GM12878 (cell line): ENCODE measurements around the gene CYP2J2. TPM values are rescaled to one million over a fixed set of nuclear protein-coding genes. Genes with fewer than 3 reads are reported as not detected.

ENCODE experiments used
- ATAC-seq: fragments of 200-7000 bp; cut with Tn5 transposase; 3 replicates; pipeline ENCODE4 v1.9.1; 2020; ENCODE audit warnings: mild to moderate bottlenecking, moderate library complexity
- BruUV-seq: library from RNA; stranded (reverse); fragments of 400-500 nt; replicated peaks from 2 replicates; lab custom pipeline; 2021; lab: Mats Ljungman, UMichigan
- CTCF ChIA-PET: fragments of 300-600 bp; sonication (Branson Sonifier 250); formaldehyde crosslinking; extraction: SDS; loops from one replicate; lab custom pipeline; 2021; ENCODE audit warnings: inconsistent platforms; lab: Yijun Ruan, JAX
- POLR2A ChIA-PET: fragments of 350-600 bp; formaldehyde crosslinking; extraction: SDS; loops from one replicate; lab custom pipeline; 2021; ENCODE audit warnings: inconsistent platforms; lab: Charles Lee
- RAD21 ChIA-PET: fragments of 300-600 bp; sonication (Branson Sonifier 250); formaldehyde crosslinking; loops from one replicate; lab custom pipeline; 2023; ENCODE audit warnings: antibody characterized with exemption; ENCODE audit not compliant: unreplicated experiment; lab: Charles Lee
- SMC1A ChIA-PET: fragments of 300-600 bp; sonication (Branson Sonifier 250); formaldehyde crosslinking; loops from one replicate; lab custom pipeline; 2023; ENCODE audit not compliant: unreplicated experiment, uncharacterized antibody; lab: Charles Lee
- DNase-seq: peaks from one replicate; pipeline ENCODE4 v3.0.0-alpha.2; 2011; ENCODE audit warnings: low read depth, low spot score
- FAIRE-seq: peaks from 3 replicates; lab custom pipeline; 2011; peaks lifted over from hg19 to GRCh38; lab: Jason Lieb, UNC
- H2AFZ ChIP-seq: 2 replicates; pipeline ENCODE4 v1.6.0; 2011; ENCODE audit warnings: low read depth, low read length, control low read depth; ENCODE audit not compliant: control insufficient read depth
- H3K27ac ChIP-seq: 2 replicates; pipeline ENCODE4 v1.5.1; 2011; ENCODE audit warnings: control low read depth; ENCODE audit not compliant: control insufficient read depth, insufficient read depth
- H3K27me3 ChIP-seq, 2 experiments: replicated peaks in 1 of 2; 2 replicates each; pipeline versions ENCODE4 v1.6.0 to v1.6.1; 2011; ENCODE audit warnings: low read length in 1 of 2; ENCODE audit not compliant: control insufficient read depth in 2 of 2, insufficient read depth in 2 of 2
- H3K36me3 ChIP-seq, 2 experiments: 2 replicates each; pipeline ENCODE4 v1.5.1; 2011; ENCODE audit warnings: low read length in 1 of 2; ENCODE audit not compliant: control insufficient read depth in 2 of 2, insufficient read depth in 2 of 2
- H3K4me1 ChIP-seq: 2 replicates; pipeline ENCODE4 v1.6.1; 2011; ENCODE audit warnings: mild to moderate bottlenecking, low read length, moderate library complexity, mixed read lengths; ENCODE audit not compliant: control insufficient read depth, insufficient read depth
- H3K4me2 ChIP-seq: 2 replicates; pipeline ENCODE4 v1.6.0; 2011; ENCODE audit warnings: control low read depth; ENCODE audit not compliant: control insufficient read depth, insufficient read depth
- H3K4me3 ChIP-seq: fragments of 200-600 bp; sonication (generic); 2 replicates; pipeline ENCODE4 v1.5.1; 2016
- H3K79me2 ChIP-seq: 2 replicates; pipeline ENCODE4 v1.6.0; 2011; ENCODE audit warnings: low read length; ENCODE audit not compliant: control insufficient read depth, insufficient read depth
- H3K9ac ChIP-seq: 2 replicates; pipeline ENCODE4 v1.8.0; 2011; ENCODE audit warnings: low read length, control low read depth, mixed read lengths; ENCODE audit not compliant: control insufficient read depth, insufficient read depth
- H3K9me3 ChIP-seq: replicated peaks from 3 replicates; pipeline ENCODE4 v1.5.1; 2011; ENCODE audit warnings: mild to moderate bottlenecking, low read length; ENCODE audit not compliant: control insufficient read depth, insufficient read depth
- H4K20me1 ChIP-seq: 2 replicates; pipeline ENCODE4 v1.6.0; 2011; ENCODE audit not compliant: control insufficient read depth, insufficient read depth
- CREM ChIP-seq: IDR thresholded peaks from 2 replicates; pipeline ENCODE4 v1.6.1; 2014; ENCODE audit warnings: antibody characterized with exemption, low read depth
- CTCF ChIP-seq, 3 experiments: IDR thresholded peaks in 2 of 3; conservative IDR thresholded peaks in 1 of 3; 2 replicates each; pipeline ENCODE4 v1.5.1; 2011; ENCODE audit warnings: low read depth in 3 of 3, low read length in 3 of 3, mild to moderate bottlenecking in 3 of 3, control low read depth in 2 of 3, moderate library complexity in 2 of 3, inconsistent platforms in 1 of 3, mixed read lengths in 1 of 3; ENCODE audit not compliant: control insufficient read depth in 2 of 3, insufficient read depth in 1 of 3; ENCODE audit errors: extremely low read depth in 1 of 3
- IRF4 ChIP-seq: IDR thresholded peaks from 2 replicates; pipeline ENCODE4 v1.6.1; 2011; ENCODE audit warnings: low read depth, low read length
- JUND ChIP-seq: IDR thresholded peaks from 2 replicates; pipeline ENCODE4 v1.6.1; 2012; ENCODE audit warnings: low read depth, mild to moderate bottlenecking, low read length, improper control_type of control experiment, moderate library complexity
- MEF2B ChIP-seq: fragments of 450-650 bp; IDR thresholded peaks from 2 replicates; pipeline ENCODE4 v1.6.1; 2018; ENCODE audit warnings: mild to moderate bottlenecking, moderate library complexity; ENCODE audit not compliant: partially characterized antibody, poor library complexity, severe bottlenecking
- PBX3 ChIP-seq: IDR thresholded peaks from 2 replicates; pipeline ENCODE4 v1.6.1; 2011; ENCODE audit warnings: mild to moderate bottlenecking, low read depth, low read length, moderate library complexity; ENCODE audit not compliant: insufficient replicate concordance
- RBBP5 ChIP-seq: fragments of 200-600 bp; sonication (generic); conservative IDR thresholded peaks from 2 replicates; pipeline ENCODE4 v1.6.1; 2016
- RUNX3 ChIP-seq: IDR thresholded peaks from 2 replicates; pipeline ENCODE4 v1.6.1; 2012; ENCODE audit warnings: low read length, inconsistent platforms
- SPI1 ChIP-seq: IDR thresholded peaks from 2 replicates; pipeline ENCODE4 v1.6.1; 2011; ENCODE audit warnings: low read depth, mild to moderate bottlenecking, low read length, moderate library complexity, borderline replicate concordance; ENCODE audit not compliant: insufficient read depth
- TBL1XR1 ChIP-seq: IDR thresholded peaks from 2 replicates; pipeline ENCODE4 v1.6.1; 2012; ENCODE audit warnings: low read depth, low read length, improper control_type of control experiment
- TCF12 ChIP-seq: IDR thresholded peaks from 2 replicates; pipeline ENCODE4 v1.6.1; 2011; ENCODE audit warnings: low read depth, mild to moderate bottlenecking, low read length
- ZNF622 ChIP-seq: fragments of 450-650 bp; IDR thresholded peaks from 2 replicates; pipeline ENCODE4 v1.6.1; 2017; ENCODE audit warnings: mild to moderate bottlenecking, inconsistent platforms
- WGBS: methylation state at CpG from one replicate; pipeline ENCODE4 v1.1.6; 2016; ENCODE audit warnings: low lambda C conversion rate; ENCODE audit not compliant: insufficient replicate concordance, insufficient coverage; ENCODE audit errors: missing lambda C conversion rate; 5-methylcytosine and 5-hydroxymethylcytosine counted together
- in situ Hi-C: fragments of 300-500 bp; cut with MboI; formaldehyde crosslinking; loops from 9 replicates; pipeline ENCODE4 v1.14.3; 2018; ENCODE audit warnings: mixed read lengths
- intact Hi-C: fragments of 100-400 bp; cut with micrococcal nuclease; formaldehyde crosslinking; loops from one replicate; pipeline ENCODE4 v1.14.2; 2022; ENCODE audit not compliant: unreplicated experiment
- polyA plus RNA-seq, 11 experiments: library from polyadenylated mRNA; depleted of rRNA in 4 of 11; unstranded in 6 of 11; stranded (reverse) in 5 of 11; fragments of >200 nt; fragmentation: Nextera tagmentation in 4 of 11; fragmentation: Illumina TruSeq in 1 of 11; extraction: Ambion mirVana in 4 of 11; extraction: Trizol in 1 of 11; gene quantifications; 1 replicate in 1 of 11; 2 replicates in 10 of 11; pipeline versions ENCODE4 v1.2.1 to v1.2.3, GENCODE V29; 2011 to 2016; ENCODE audit warnings: inconsistent platforms in 2 of 11, missing spikeins in 2 of 11, low read depth in 1 of 11
- total RNA-seq, 4 experiments: library from RNA; depleted of rRNA in 3 of 4; stranded (reverse); fragments of >200 nt in 3 of 4; fragmentation: Illumina TruSeq in 1 of 4; extraction: Trizol in 1 of 4; gene quantifications; 2 replicates each; pipeline versions ENCODE4 v1.2.1 to v1.2.3, GENCODE V29; 2013 to 2021
- TF ChIP-seq, protein P1 (sequence below): fragments of 450-650 bp; IDR thresholded peaks from 2 replicates; pipeline ENCODE4 v1.6.1; 2017; ENCODE audit warnings: mild to moderate bottlenecking, low read depth, inconsistent platforms; ENCODE audit not compliant: poor library complexity, severe bottlenecking
- TF ChIP-seq, protein P2 (sequence below): fragments of 450-650 bp; IDR thresholded peaks from 2 replicates; pipeline ENCODE4 v1.6.1; 2017; ENCODE audit warnings: mild to moderate bottlenecking

Gene CYP2J2
- total and polyA plus RNA-seq, 10 of the 15 experiments (the other 5 are each of a cell fraction or from before 2014, with no cell fraction given), result 0.06 to 0.34 (median 0.10) TPM; not detected in 3

GRCh38 chr1:59949648-59950047 is 23.1 kb upstream of the CYP2J2 start (continued):
- no peak for TF ChIP-seq PBX3
- TF ChIP-seq TCF12, result no peak

DNA sequence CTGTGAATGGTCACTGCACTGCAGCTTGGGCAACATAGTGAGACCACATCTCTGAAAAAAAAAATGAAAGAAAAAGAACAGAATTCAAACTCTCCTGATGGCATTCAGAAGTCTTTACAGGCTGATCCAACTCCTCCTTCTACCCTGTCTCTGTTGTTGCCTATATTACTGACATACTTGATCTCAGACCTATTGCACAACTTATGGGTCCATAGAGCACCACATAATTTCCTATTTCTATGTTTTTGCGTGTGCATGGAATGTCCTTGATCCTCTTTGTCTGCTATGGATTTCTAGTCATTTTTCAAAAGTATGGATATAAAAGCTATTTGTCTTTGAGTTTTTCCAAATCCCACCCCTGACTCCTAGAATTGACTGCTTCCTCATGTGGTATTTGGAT is 22.4 kb upstream of the CYP2J2 start:
- no peak for FAIRE-seq
- intact Hi-C loops, result loop anchor here (5.0 kb wide), 1 partner anchor 172 kb away; no protein-coding TSS in a partner anchor
- RAD21 ChIA-PET, result no interaction called here
- no peak for TF ChIP-seq RBBP5
- TF ChIP-seq IRF4, result no peak
- no peak for TF ChIP-seq TBL1XR1
- TF ChIP-seq CREM, result no peak
- no peak for TF ChIP-seq JUND
- TF ChIP-seq SPI1, result no peak
- no peak for TF ChIP-seq CTCF (IDR thresholded peaks at IDR 0.05 in 2 of 3, conservative IDR thresholded peaks at IDR 0.05 in 1 of 3; ENCODE audit: control insufficient read depth in 2 of 3, extremely low read depth in 1 of 3, insufficient read depth in 1 of 3, low read depth in 3 of 3, low read length in 3 of 3)
- TF ChIP-seq, protein P1, sequence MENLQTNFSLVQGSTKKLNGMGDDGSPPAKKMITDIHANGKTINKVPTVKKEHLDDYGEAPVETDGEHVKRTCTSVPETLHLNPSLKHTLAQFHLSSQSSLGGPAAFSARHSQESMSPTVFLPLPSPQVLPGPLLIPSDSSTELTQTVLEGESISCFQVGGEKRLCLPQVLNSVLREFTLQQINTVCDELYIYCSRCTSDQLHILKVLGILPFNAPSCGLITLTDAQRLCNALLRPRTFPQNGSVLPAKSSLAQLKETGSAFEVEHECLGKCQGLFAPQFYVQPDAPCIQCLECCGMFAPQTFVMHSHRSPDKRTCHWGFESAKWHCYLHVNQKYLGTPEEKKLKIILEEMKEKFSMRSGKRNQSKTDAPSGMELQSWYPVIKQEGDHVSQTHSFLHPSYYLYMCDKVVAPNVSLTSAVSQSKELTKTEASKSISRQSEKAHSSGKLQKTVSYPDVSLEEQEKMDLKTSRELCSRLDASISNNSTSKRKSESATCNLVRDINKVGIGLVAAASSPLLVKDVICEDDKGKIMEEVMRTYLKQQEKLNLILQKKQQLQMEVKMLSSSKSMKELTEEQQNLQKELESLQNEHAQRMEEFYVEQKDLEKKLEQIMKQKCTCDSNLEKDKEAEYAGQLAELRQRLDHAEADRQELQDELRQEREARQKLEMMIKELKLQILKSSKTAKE, result no peak
- TF ChIP-seq, protein P2, sequence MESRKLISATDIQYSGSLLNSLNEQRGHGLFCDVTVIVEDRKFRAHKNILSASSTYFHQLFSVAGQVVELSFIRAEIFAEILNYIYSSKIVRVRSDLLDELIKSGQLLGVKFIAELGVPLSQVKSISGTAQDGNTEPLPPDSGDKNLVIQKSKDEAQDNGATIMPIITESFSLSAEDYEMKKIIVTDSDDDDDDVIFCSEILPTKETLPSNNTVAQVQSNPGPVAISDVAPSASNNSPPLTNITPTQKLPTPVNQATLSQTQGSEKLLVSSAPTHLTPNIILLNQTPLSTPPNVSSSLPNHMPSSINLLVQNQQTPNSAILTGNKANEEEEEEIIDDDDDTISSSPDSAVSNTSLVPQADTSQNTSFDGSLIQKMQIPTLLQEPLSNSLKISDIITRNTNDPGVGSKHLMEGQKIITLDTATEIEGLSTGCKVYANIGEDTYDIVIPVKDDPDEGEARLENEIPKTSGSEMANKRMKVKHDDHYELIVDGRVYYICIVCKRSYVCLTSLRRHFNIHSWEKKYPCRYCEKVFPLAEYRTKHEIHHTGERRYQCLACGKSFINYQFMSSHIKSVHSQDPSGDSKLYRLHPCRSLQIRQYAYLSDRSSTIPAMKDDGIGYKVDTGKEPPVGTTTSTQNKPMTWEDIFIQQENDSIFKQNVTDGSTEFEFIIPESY, result no peak
- TF ChIP-seq RUNX3, result no peak
- TF ChIP-seq ZNF622, result no peak
- TF ChIP-seq MEF2B, result no peak

More for the DNA sequence above, 22.4 kb upstream of the CYP2J2 start:
- Histone ChIP-seq H3K9ac (no peak overlapping the region), H3K79me2 (no peaks in the 10 kb centered on the region), H2AFZ (no peak overlapping the region), H4K20me1 (no peaks in the 10 kb centered on the region), H3K4me1 (no peaks in the 10 kb centered on the region), H3K9me3 (no peaks in the 10 kb centered on the region), H3K4me3 (no peak overlapping the region), H3K27ac (no peak overlapping the region), H3K27me3 (no peaks in the 10 kb centered on the region), H3K4me2 (no peak overlapping the region), H3K36me3 (no peaks in the 10 kb centered on the region)
- in situ Hi-C loops, result no loop called here
- POLR2A ChIA-PET, result no interaction called here
- ATAC-seq, result no peak
- CTCF ChIA-PET, result interaction anchor here (1.3 to 2.8 kb wide), 4 partner anchors 17 to 99 kb away, joined by 3 to 22 read pairs (median 6); no protein-coding TSS in a partner anchor
- DNase-seq, result no peak
- no TSS peak for BruUV-seq
- WGBS, result 0% methylated on average over 1 of the region's 1 CpG
- SMC1A ChIA-PET, result interaction anchor here (0.6 to 1.8 kb wide), 4 partner anchors 16 to 68 kb away, joined by 3 to 4 read pairs (median 4); no protein-coding TSS in a partner anchor
